GM18907 (cell line): ENCODE data around the gene ITIH4.

Experiments used
- ATAC-seq: cut with Tn5 transposase; IDR thresholded peaks from one replicate; pipeline ENCODE4 v1.9.1; 2021; ENCODE audit warnings: mild to moderate bottlenecking, moderate library complexity; ENCODE audit not compliant: unreplicated experiment

The ITIH4 gene

GRCh38 chr3:52834871-52835501, 4.5 kb upstream of the ITIH4 start, which contains the start of gene MUSTN1:
TSS of gene MUSTN1 (minus strand) at chr3:52835019. CDS start at chr3:52834948, 71 bp downstream.
- ATAC-seq: no peak

- ATAC-seq: no peak
These were observed 2.7 kb upstream of the ITIH4 start for GRCh38 chr3:52833202-52833601.

- no peak for ATAC-seq
These were observed 1.2 kb upstream of the ITIH4 start for GRCh38 chr3:52831500-52832301.

- no peak for ATAC-seq
These were observed 487 bp downstream of the ITIH4 start for GRCh38 chr3:52829906-52830463.

GRCh38 chr3:52829482-52829881, 990 bp downstream of the ITIH4 start:
- ATAC-seq: no peak

GRCh38 chr3:52827866-52828376, 2.6 kb downstream of the ITIH4 start:
- ATAC-seq: no peak

- ATAC-seq: no peak
These were observed 3.0 kb downstream of the ITIH4 start for GRCh38 chr3:52827441-52827840.

- no peak for ATAC-seq
These were observed 6.4 kb downstream of the ITIH4 start for GRCh38 chr3:52824037-52824436.

- no peak for ATAC-seq
These were observed 8.1 kb downstream of the ITIH4 start for GRCh38 chr3:52822363-52822762.

GRCh38 chr3:52820736-52821135, 9.7 kb downstream of the ITIH4 start:
- ATAC-seq: no peak

- ATAC-seq: no peak
These were observed 10.5 kb downstream of the ITIH4 start for GRCh38 chr3:52819936-52820335.

- ATAC-seq: no peak
These were observed 12.6 kb downstream of the ITIH4 start for GRCh38 chr3:52817860-52818259.

- no peak for ATAC-seq
These were observed 13.3 kb downstream of the ITIH4 start for GRCh38 chr3:52817221-52817620.

GRCh38 chr3:52816654-52817053, 13.8 kb downstream of the ITIH4 start:
- no peak for ATAC-seq

- ATAC-seq: no peak
These were observed 14.3 kb downstream of the ITIH4 start for GRCh38 chr3:52816199-52816598.

- no peak for ATAC-seq
These were observed 16.7 kb downstream of the ITIH4 start for GRCh38 chr3:52813810-52814209.

GRCh38 chr3:52811452-52812011, 18.9 kb downstream of the ITIH4 start:
- ATAC-seq: no peak

- ATAC-seq: no peak
These were observed 19.5 kb downstream of the ITIH4 start for GRCh38 chr3:52810923-52811322.

- ATAC-seq: no peak
These were observed 20.7 kb downstream of the ITIH4 start for GRCh38 chr3:52809662-52810377.

GRCh38 chr3:52809149-52809548, 21.3 kb downstream of the ITIH4 start:
- no peak for ATAC-seq
